Mucosa of stomach (tissue), 1 donor: Measurements from ENCODE around the gene EVA1C.
"Not testable (repeated sequence)": the region's sequence is repeated elsewhere in the genome, so short reads cannot be mapped to it uniquely, and the experiment has no call there.

Source experiments
- H3K27me3 ChIP-seq: one replicate; pipeline ENCODE4 v1.7.0; 2013; ENCODE audit warnings: mild to moderate bottlenecking, low read length; ENCODE audit not compliant: control insufficient read depth, insufficient read depth
- H3K36me3 ChIP-seq: one replicate; pipeline ENCODE4 v1.7.0; 2013; ENCODE audit warnings: low read length; ENCODE audit not compliant: control insufficient read depth, insufficient read depth
- H3K4me1 ChIP-seq: one replicate; pipeline ENCODE4 v1.7.0; 2013; ENCODE audit warnings: mild to moderate bottlenecking, low read length; ENCODE audit not compliant: control insufficient read depth, insufficient read depth
- H3K4me3 ChIP-seq: one replicate; pipeline ENCODE4 v1.7.0; 2013; ENCODE audit warnings: low read length
- H3K9ac ChIP-seq: one replicate; pipeline ENCODE4 v1.7.0; 2013; ENCODE audit warnings: mild to moderate bottlenecking, low read length, moderate library complexity
- H3K9me3 ChIP-seq: one replicate; pipeline ENCODE4 v1.7.0; 2013; ENCODE audit warnings: mild to moderate bottlenecking, low read length, moderate library complexity; ENCODE audit not compliant: control insufficient read depth
- donor health status: Pancreatic carcinoma.

Gene EVA1C

GRCh38 chr21:32520875-32521735, 108.6 kb downstream of the EVA1C start:
- no peaks in the 10 kb centered on the region for H3K36me3 ChIP-seq
- H3K4me1 ChIP-seq: peaks cover 5% of the 10 kb centered on the region
- H3K4me3 ChIP-seq: no peak overlapping the region
- H3K9me3 ChIP-seq: no peaks in the 10 kb centered on the region
- no peak overlapping the region for H3K9ac ChIP-seq
- H3K27me3 ChIP-seq: no peaks in the 10 kb centered on the region

GRCh38 chr21:32521736-32522355, 109.3 kb downstream of the EVA1C start:
- Histone ChIP-seq H3K9ac (no peak overlapping the region), H3K27me3 (no peaks in the 10 kb centered on the region), H3K4me3 (no peak overlapping the region), H3K36me3 (no peaks in the 10 kb centered on the region), H3K9me3 (no peaks in the 10 kb centered on the region), H3K4me1 (peaks cover 5% of the 10 kb centered on the region)

GRCh38 chr21:32523463-32523862, 111.0 kb downstream of the EVA1C start:
- Histone ChIP-seq H3K4me3 (no peak overlapping the region), H3K9ac (no peak overlapping the region), H3K4me1 (peaks cover 5% of the 10 kb centered on the region), H3K36me3 (no peaks in the 10 kb centered on the region), H3K27me3 (no peaks in the 10 kb centered on the region), H3K9me3 (no peaks in the 10 kb centered on the region)

GRCh38 chr21:32523988-32524719, 111.6 kb downstream of the EVA1C start:
- Histone ChIP-seq H3K9ac (no peak overlapping the region), H3K4me3 (no peak overlapping the region), H3K27me3 (no peaks in the 10 kb centered on the region), H3K4me1 (peaks cover 5% of the 10 kb centered on the region), H3K9me3 (no peaks in the 10 kb centered on the region), H3K36me3 (no peaks in the 10 kb centered on the region)

GRCh38 chr21:32525282-32525681, 112.8 kb downstream of the EVA1C start:
- Histone ChIP-seq H3K9ac (no peak overlapping the region), H3K9me3 (no peaks in the 10 kb centered on the region), H3K4me1 (peaks cover 5% of the 10 kb centered on the region), H3K4me3 (no peak overlapping the region), H3K36me3 (no peaks in the 10 kb centered on the region), H3K27me3 (no peaks in the 10 kb centered on the region)

DNA sequence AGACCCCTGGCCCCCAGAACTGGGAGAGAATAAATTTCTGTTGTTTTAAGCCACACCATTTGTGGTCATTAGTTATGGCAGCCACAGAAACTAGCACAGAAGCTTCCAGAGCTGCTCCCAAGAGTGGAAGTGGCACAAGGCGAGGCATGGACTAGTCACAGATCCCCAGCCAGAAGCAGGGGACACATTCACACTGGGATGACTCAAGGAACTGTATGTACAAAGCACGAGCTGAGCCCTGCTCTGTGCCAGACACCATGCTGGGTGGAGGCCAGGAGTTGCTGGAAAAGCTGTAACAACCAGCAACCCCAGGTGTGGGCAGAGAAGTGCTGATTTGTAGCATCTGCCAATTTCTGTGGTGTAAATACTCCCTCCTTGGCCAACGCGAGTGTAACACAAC, 117.2 kb downstream of the EVA1C start:
- no peaks in the 10 kb centered on the region for H3K4me1 ChIP-seq
- H3K9ac ChIP-seq: no peak overlapping the region
- H3K27me3 ChIP-seq: no peaks in the 10 kb centered on the region
- H3K36me3 ChIP-seq: no peaks in the 10 kb centered on the region
- H3K4me3 ChIP-seq: no peak overlapping the region
- H3K9me3 ChIP-seq: no peaks in the 10 kb centered on the region

DNA sequence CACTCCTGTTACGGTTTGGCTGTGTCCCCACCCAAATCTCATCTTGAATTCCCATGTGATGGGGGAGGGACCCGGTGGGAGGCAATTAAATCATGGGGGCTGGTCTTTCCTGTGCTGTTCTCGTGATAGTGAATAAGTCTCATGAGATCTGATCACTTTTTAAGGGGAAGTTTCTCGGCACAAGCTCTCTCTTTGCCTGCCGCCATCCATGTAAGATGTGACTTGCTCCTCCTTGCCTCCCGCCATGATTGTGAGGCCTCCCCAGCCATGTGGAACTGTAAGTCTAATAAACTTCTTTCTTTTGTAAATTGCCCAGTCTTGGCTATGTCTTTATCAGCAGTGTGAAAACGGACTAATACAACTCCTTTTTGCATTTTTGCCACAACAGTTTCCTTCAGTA, 118.3 kb downstream of the EVA1C start:
- not testable (repeated sequence) for H3K4me3 ChIP-seq, H3K9me3 ChIP-seq, H3K36me3 ChIP-seq, H3K9ac ChIP-seq, H3K4me1 ChIP-seq, H3K27me3 ChIP-seq

GRCh38 chr21:32531561-32531960, 119.1 kb downstream of the EVA1C start:
- H3K4me3 ChIP-seq, H3K36me3 ChIP-seq, H3K9me3 ChIP-seq, H3K9ac ChIP-seq, H3K27me3 ChIP-seq, H3K4me1 ChIP-seq: not testable (repeated sequence)

- Histone ChIP-seq H3K9ac (no peak overlapping the region), H3K36me3 (no peaks in the 10 kb centered on the region), H3K9me3 (no peaks in the 10 kb centered on the region), H3K27me3 (no peaks in the 10 kb centered on the region), H3K4me1 (no peaks in the 10 kb centered on the region), H3K4me3 (no peak overlapping the region)
These were observed 120.1 kb downstream of the EVA1C start for GRCh38 chr21:32532636-32533035.

DNA sequence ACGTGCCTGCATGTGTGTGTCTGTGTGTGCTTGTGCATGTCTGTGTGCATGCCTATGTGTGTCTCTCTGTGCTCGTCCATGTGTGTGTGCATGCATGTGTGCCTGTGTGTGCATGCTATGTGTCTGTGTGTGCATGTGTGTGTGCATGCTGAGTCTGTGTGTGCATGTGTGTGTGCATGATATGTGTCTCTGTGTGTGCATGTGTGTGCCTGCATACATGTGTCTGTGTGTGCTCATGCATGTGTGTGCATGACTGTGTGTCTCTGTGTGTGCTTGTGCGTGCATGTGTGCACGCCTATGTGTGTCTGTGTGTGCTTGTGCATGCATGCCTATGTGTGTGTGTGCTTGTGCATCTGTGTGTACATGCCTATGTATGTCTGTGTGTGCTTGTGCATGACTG, 120.5 kb downstream of the EVA1C start:
- H3K4me3 ChIP-seq: no peak overlapping the region
- no peaks in the 10 kb centered on the region for H3K4me1 ChIP-seq
- H3K27me3 ChIP-seq: no peaks in the 10 kb centered on the region
- H3K9me3 ChIP-seq: no peaks in the 10 kb centered on the region
- H3K36me3 ChIP-seq: no peaks in the 10 kb centered on the region
- H3K9ac ChIP-seq: no peak overlapping the region

- Histone ChIP-seq H3K9me3 (no peaks in the 10 kb centered on the region), H3K9ac (no peak overlapping the region), H3K36me3 (no peaks in the 10 kb centered on the region), H3K27me3 (no peaks in the 10 kb centered on the region), H3K4me1 (no peaks in the 10 kb centered on the region), H3K4me3 (no peak overlapping the region)
These were observed 121.1 kb downstream of the EVA1C start for GRCh38 chr21:32533611-32534010.

DNA sequence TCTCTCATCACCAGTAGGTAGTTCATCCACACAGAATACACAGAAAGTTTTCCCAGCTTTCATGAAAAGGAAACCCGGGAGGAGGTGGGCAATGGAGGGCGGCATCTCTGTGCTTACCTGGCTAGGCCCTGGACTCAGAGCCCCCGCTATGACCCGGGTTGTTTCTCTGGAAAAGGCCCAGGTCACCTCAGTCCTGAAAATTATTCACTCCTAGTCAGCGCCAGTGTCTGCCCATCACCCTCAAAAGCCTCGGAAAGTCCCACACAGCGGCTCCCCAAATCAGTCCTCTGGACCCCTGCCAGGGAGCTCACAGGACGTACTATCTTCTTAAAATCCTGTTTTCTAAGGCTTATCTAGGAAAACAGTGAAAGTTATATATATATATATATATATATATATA, 121.6 kb downstream of the EVA1C start:
- Histone ChIP-seq H3K27me3 (no peaks in the 10 kb centered on the region), H3K36me3 (no peaks in the 10 kb centered on the region)

More for the DNA sequence above, 121.6 kb downstream of the EVA1C start:
- no peak overlapping the region for H3K4me3 ChIP-seq
- H3K9me3 ChIP-seq: no peaks in the 10 kb centered on the region
- H3K4me1 ChIP-seq: no peaks in the 10 kb centered on the region
- H3K9ac ChIP-seq: no peak overlapping the region
